ENCODE measurements around the gene ZNF385A. TPM values are rescaled to one million over a fixed set of nuclear protein-coding genes. Genes with fewer than 3 reads are reported as not detected.

The ZNF385A gene
- total RNA-seq, 1 experiment from 2014 or later = 5.9 TPM

DNA sequence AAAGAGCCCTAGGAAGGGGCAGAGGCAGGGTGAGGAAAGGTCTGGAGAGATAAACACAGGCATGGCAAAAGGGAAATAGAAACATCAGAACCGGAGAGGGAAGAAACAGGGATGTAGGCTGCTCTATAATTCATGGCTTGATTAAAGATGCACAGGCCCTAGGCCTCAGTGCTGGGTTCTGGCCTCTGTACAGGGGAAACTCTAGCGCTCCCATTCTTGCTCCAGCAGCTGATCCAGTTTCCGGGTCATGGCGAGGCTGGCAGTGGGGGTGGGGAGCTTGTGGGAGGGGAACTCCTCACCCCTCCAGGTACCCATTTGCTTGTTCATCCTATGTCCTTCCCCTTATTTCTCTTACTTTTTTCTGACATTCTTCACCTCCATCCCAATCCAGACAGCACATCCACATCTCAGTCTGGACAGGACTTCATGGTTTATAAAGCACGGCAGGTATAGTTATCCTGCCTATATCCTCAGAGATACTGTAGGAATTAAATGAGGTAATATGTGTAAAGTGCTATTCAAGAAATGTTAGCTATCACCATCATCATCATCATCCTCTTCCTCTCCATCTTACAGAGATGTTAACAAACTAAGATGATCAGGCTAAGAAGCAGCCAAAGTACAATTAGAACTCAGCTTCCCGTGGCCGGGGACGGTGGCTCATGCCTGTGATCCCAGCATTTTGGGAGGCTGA lies 12.3 kb downstream of the ZNF385A start:
- no peak for ATAC-seq
- CTCF ChIA-PET = interaction anchor here (0.5 to 0.7 kb wide), 2 partner anchors 82 to 122 kb away, joined by 3 to 5 read pairs; no protein-coding TSS in a partner anchor
- in situ Hi-C loops (cut with HindIII; ENCODE audit: low pct_unique_long_range_greater_than_20kb, low sequenced_read_pairs) = no loop called here
- no peaks in the 10 kb centered on the region; the same call in 1 of the 2 replicates for H3K4me1 ChIP-seq (ENCODE audit: control insufficient read depth, insufficient read depth, low read length)
- DNase-seq (ENCODE audit: low read depth, low spot score) = no peak
- H3K9me3 ChIP-seq (ENCODE audit: control insufficient read depth, insufficient read depth, low read depth, low read length) = no peaks in the 10 kb centered on the region
- no peaks in the 10 kb centered on the region for H3K27me3 ChIP-seq (ENCODE audit: control insufficient read depth, insufficient read depth, low read length)
- POLR2A ChIA-PET = no interaction called here
- H3K4me3 ChIP-seq (ENCODE audit: low read depth in 2 of 2, low read length in 2 of 2) = no peak overlapping the region
- H3K27ac ChIP-seq (ENCODE audit: low read length) = no peak overlapping the region
- TF ChIP-seq POLR2AphosphoS5 (IDR thresholded peaks at IDR 0.05; ENCODE audit: low read depth, low read length) = no peak
- TF ChIP-seq, protein P1, sequence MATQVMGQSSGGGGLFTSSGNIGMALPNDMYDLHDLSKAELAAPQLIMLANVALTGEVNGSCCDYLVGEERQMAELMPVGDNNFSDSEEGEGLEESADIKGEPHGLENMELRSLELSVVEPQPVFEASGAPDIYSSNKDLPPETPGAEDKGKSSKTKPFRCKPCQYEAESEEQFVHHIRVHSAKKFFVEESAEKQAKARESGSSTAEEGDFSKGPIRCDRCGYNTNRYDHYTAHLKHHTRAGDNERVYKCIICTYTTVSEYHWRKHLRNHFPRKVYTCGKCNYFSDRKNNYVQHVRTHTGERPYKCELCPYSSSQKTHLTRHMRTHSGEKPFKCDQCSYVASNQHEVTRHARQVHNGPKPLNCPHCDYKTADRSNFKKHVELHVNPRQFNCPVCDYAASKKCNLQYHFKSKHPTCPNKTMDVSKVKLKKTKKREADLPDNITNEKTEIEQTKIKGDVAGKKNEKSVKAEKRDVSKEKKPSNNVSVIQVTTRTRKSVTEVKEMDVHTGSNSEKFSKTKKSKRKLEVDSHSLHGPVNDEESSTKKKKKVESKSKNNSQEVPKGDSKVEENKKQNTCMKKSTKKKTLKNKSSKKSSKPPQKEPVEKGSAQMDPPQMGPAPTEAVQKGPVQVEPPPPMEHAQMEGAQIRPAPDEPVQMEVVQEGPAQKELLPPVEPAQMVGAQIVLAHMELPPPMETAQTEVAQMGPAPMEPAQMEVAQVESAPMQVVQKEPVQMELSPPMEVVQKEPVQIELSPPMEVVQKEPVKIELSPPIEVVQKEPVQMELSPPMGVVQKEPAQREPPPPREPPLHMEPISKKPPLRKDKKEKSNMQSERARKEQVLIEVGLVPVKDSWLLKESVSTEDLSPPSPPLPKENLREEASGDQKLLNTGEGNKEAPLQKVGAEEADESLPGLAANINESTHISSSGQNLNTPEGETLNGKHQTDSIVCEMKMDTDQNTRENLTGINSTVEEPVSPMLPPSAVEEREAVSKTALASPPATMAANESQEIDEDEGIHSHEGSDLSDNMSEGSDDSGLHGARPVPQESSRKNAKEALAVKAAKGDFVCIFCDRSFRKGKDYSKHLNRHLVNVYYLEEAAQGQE (IDR thresholded peaks at IDR 0.05; ENCODE audit: insufficient read depth in 1 of 2, low read depth in 2 of 2, low read length in 1 of 2) = no peak
- no peak for TF ChIP-seq SIN3A (IDR thresholded peaks at IDR 0.05; ENCODE audit: borderline replicate concordance, insufficient read depth, low read depth, low read length)
- no TSS peak for BruUV-seq (replicated peaks)
- H3K36me3 ChIP-seq (ENCODE audit: control insufficient read depth, insufficient read depth, low read length) = no peaks in the 10 kb centered on the region
- intact Hi-C loops (cut with micrococcal nuclease; ENCODE audit: unreplicated experiment) = no loop called here

- no TSS peak for BruUV-seq (replicated peaks)
- H3K4me3 ChIP-seq (ENCODE audit: low read depth in 2 of 2, low read length in 2 of 2) = no peak overlapping the region
- intact Hi-C loops (cut with micrococcal nuclease; ENCODE audit: unreplicated experiment) = no loop called here
- no peak for DNase-seq (ENCODE audit: low read depth, low spot score)
- no peak overlapping the region for H3K27ac ChIP-seq (ENCODE audit: low read length)
- in situ Hi-C loops (cut with HindIII; ENCODE audit: low pct_unique_long_range_greater_than_20kb, low sequenced_read_pairs) = no loop called here
- CTCF ChIA-PET = interaction anchor here (0.7 to 2.0 kb wide), 4 partner anchors 8 to 83 kb away, joined by 3 to 26 read pairs (median 4); no protein-coding TSS in a partner anchor
- H3K36me3 ChIP-seq (ENCODE audit: control insufficient read depth, insufficient read depth, low read length) = no peaks in the 10 kb centered on the region
- H3K4me1 ChIP-seq (ENCODE audit: control insufficient read depth, insufficient read depth, low read length) = no peaks in the 10 kb centered on the region; the same call in 1 of the 2 replicates
- POLR2A ChIA-PET = no interaction called here
- no peaks in the 10 kb centered on the region for H3K9me3 ChIP-seq (ENCODE audit: control insufficient read depth, insufficient read depth, low read depth, low read length)
- no peaks in the 10 kb centered on the region for H3K27me3 ChIP-seq (ENCODE audit: control insufficient read depth, insufficient read depth, low read length)
- ATAC-seq = no peak
- TF ChIP-seq SIN3A (IDR thresholded peaks at IDR 0.05; ENCODE audit: borderline replicate concordance, insufficient read depth, low read depth, low read length) (no peak), TCF7L2 (IDR thresholded peaks at IDR 0.05; ENCODE audit: low read depth, low read length) (no peak), POLR2AphosphoS5 (IDR thresholded peaks at IDR 0.05; ENCODE audit: low read depth, low read length) (no peak)
- TF ChIP-seq, protein P2, sequence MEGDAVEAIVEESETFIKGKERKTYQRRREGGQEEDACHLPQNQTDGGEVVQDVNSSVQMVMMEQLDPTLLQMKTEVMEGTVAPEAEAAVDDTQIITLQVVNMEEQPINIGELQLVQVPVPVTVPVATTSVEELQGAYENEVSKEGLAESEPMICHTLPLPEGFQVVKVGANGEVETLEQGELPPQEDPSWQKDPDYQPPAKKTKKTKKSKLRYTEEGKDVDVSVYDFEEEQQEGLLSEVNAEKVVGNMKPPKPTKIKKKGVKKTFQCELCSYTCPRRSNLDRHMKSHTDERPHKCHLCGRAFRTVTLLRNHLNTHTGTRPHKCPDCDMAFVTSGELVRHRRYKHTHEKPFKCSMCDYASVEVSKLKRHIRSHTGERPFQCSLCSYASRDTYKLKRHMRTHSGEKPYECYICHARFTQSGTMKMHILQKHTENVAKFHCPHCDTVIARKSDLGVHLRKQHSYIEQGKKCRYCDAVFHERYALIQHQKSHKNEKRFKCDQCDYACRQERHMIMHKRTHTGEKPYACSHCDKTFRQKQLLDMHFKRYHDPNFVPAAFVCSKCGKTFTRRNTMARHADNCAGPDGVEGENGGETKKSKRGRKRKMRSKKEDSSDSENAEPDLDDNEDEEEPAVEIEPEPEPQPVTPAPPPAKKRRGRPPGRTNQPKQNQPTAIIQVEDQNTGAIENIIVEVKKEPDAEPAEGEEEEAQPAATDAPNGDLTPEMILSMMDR (IDR thresholded peaks at IDR 0.05) = no peak
- TF ChIP-seq, protein P1 (IDR thresholded peaks at IDR 0.05; ENCODE audit: insufficient read depth in 1 of 2, low read depth in 2 of 2, low read length in 1 of 2) = no peak
Measured at GRCh38 chr12:54371328-54372112, 13.0 kb downstream of the ZNF385A start.

Data from Panc1 (cell line).